Measurements from ENCODE around the gene DPPA4.

DNA sequence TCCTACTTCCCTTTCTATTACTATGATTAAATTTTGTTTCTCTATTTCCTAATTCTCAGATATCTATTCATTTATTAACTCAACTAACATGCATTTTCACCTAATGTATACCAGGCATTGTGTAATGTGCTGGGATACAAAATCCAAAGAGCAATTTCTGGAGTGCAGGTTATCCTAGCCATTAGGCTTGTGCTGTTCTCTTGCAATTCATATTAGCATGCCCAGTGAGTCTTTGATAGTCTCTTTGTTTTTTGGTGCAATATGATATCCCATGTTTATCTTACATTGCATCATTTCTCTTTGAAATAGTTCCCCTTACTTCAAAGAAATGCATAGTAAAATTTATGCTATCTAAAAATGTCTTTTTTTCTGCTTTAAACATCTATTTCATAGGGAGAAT is 13.9 kb upstream of the DPPA4 start:
- TF ChIP-seq CTCF (IDR thresholded peaks at IDR 0.05) (no peak), POLR2A (IDR thresholded peaks at IDR 0.05) (no peak)

All from esophagus squamous epithelium (tissue), 4 donors.